HepG2 (cell line): Measurements from ENCODE around the gene TOX4. TPM values are rescaled to one million over a fixed set of nuclear protein-coding genes. Genes with fewer than 3 reads are reported as not detected.

ENCODE experiments used
- CREM ChIP-seq, 2 experiments: sonication (generic) in 1 of 2; formaldehyde crosslinking in 1 of 2; IDR thresholded peaks; 2 replicates each; pipeline versions ENCODE4 v1.4.0 to v1.6.1; 2016 to 2020; ENCODE audit warnings: antibody characterized with exemption in 1 of 2, mild to moderate bottlenecking in 1 of 2, missing genetic modification reagents in 1 of 2
- HDAC1 ChIP-seq: sonication (generic); formaldehyde crosslinking; IDR thresholded peaks from 2 replicates; pipeline ENCODE4 v1.5.1; 2020; ENCODE audit warnings: mild to moderate bottlenecking, missing genetic modification reagents
- HNF4A ChIP-seq: sonication (generic); formaldehyde crosslinking; IDR thresholded peaks from 2 replicates; pipeline ENCODE4 v1.4.0; 2020; ENCODE audit warnings: missing genetic modification reagents
- HNRNPLL ChIP-seq: fragments of 200-400 bp; formaldehyde crosslinking; IDR thresholded peaks from 2 replicates; pipeline ENCODE4 v1.6.1; 2017; ENCODE audit warnings: mild to moderate bottlenecking, low read depth, low read length; ENCODE audit not compliant: poor library complexity, severe bottlenecking
- MTA3 ChIP-seq: sonication (generic); formaldehyde crosslinking; IDR thresholded peaks from 2 replicates; pipeline ENCODE4 v1.4.0; 2020; ENCODE audit warnings: missing genetic modification reagents
- NCOA2 ChIP-seq: sonication (generic); formaldehyde crosslinking; IDR thresholded peaks from 2 replicates; pipeline ENCODE4 v1.8.0; 2022; ENCODE audit warnings: inconsistent platforms
- NONO ChIP-seq, 2 experiments: fragments of 450-650 bp in 1 of 2; sonication (generic) in 1 of 2; formaldehyde crosslinking in 1 of 2; IDR thresholded peaks in 1 of 2; conservative IDR thresholded peaks in 1 of 2; 2 replicates each; pipeline versions ENCODE4 v1.6.1 to v1.8.0; 2017 to 2022; ENCODE audit warnings: mild to moderate bottlenecking in 1 of 2, missing genetic modification reagents in 1 of 2, moderate library complexity in 1 of 2
- PHF5A ChIP-seq: IDR thresholded peaks from one replicate; pipeline ENCODE4 v1.6.1; 2018; ENCODE audit warnings: low read depth, missing genetic modification reagents; ENCODE audit not compliant: unreplicated experiment
- POLR2G ChIP-seq: fragments of 200-400 bp; formaldehyde crosslinking; IDR thresholded peaks from 2 replicates; pipeline ENCODE4 v1.6.1; 2018; ENCODE audit warnings: mild to moderate bottlenecking, low read depth, low read length, moderate library complexity
- SIX1 ChIP-seq: sonication (generic); formaldehyde crosslinking; IDR thresholded peaks from 2 replicates; pipeline ENCODE4 v1.4.0; 2020; ENCODE audit warnings: missing genetic modification reagents, borderline replicate concordance
- SMYD3 ChIP-seq: sonication (generic); formaldehyde crosslinking; IDR thresholded peaks from 2 replicates; pipeline ENCODE4 v1.8.1; 2023; ENCODE audit warnings: mild to moderate bottlenecking, missing genetic modification reagents
- WIZ ChIP-seq: sonication (generic); formaldehyde crosslinking; IDR thresholded peaks from 2 replicates; pipeline ENCODE4 v1.5.1; 2020; ENCODE audit warnings: mild to moderate bottlenecking, missing genetic modification reagents
- YEATS4 ChIP-seq: sonication (generic); formaldehyde crosslinking; IDR thresholded peaks from 2 replicates; pipeline ENCODE4 v1.4.0; 2020; ENCODE audit warnings: missing genetic modification reagents, borderline replicate concordance
- ZNF232 ChIP-seq: sonication (generic); formaldehyde crosslinking; IDR thresholded peaks from 2 replicates; pipeline ENCODE4 v1.4.0; 2020; ENCODE audit warnings: missing genetic modification reagents, borderline replicate concordance
- ZNF274 ChIP-seq: sonication (generic); formaldehyde crosslinking; IDR thresholded peaks from 2 replicates; pipeline ENCODE4 v1.5.1; 2020; ENCODE audit warnings: mild to moderate bottlenecking, missing genetic modification reagents
- ZNF331 ChIP-seq: sonication (generic); formaldehyde crosslinking; IDR thresholded peaks from 2 replicates; pipeline ENCODE4 v1.4.0; 2020; ENCODE audit warnings: missing genetic modification reagents
- polyA plus RNA-seq, 8 experiments: library from polyadenylated mRNA; depleted of rRNA in 3 of 8; stranded (reverse) in 7 of 8; unstranded in 1 of 8; fragments of >200 nt; fragmentation: Illumina TruSeq in 4 of 8; extraction: Trizol in 4 of 8; gene quantifications; 2 replicates each; pipeline versions ENCODE4 v1.2.1 to v1.2.3, GENCODE V29; 2011 to 2016; ENCODE audit warnings: low read depth in 4 of 8, missing spikeins in 1 of 8, mixed read lengths in 1 of 8; ENCODE audit not compliant: insufficient read depth in 1 of 8
- total RNA-seq, 5 experiments: library from RNA; depleted of rRNA; stranded (reverse); fragments of >200 nt; fragmentation: Illumina TruSeq; extraction: Trizol; gene quantifications; 2 replicates each; pipeline ENCODE4 v1.2.3, GENCODE V29; 2016; ENCODE audit warnings: low read depth in 1 of 5
- TF ChIP-seq, protein P1 (sequence below): sonication (generic); formaldehyde crosslinking; IDR thresholded peaks from 2 replicates; pipeline ENCODE4 v1.8.0; 2022; ENCODE audit warnings: mild to moderate bottlenecking, missing genetic modification reagents, moderate library complexity
- TF ChIP-seq, protein P2 (sequence below): sonication (generic); formaldehyde crosslinking; IDR thresholded peaks from 2 replicates; pipeline ENCODE4 v1.8.1; 2023; ENCODE audit warnings: mild to moderate bottlenecking, moderate library complexity, missing genetic modification reagents
- TF ChIP-seq, protein P3 (sequence below): sonication (generic); formaldehyde crosslinking; IDR thresholded peaks from 2 replicates; pipeline ENCODE4 v1.9.0; 2022; ENCODE audit warnings: missing genetic modification reagents, mild to moderate bottlenecking, borderline replicate concordance
- TF ChIP-seq, protein P4 (sequence below): IDR thresholded peaks from 2 replicates; pipeline ENCODE4 v1.6.1; 2012; ENCODE audit warnings: low read depth, low read length, improper control_type of control experiment
- TF ChIP-seq, protein P5 (sequence below): IDR thresholded peaks from 2 replicates; pipeline ENCODE4 v1.6.1; 2018; ENCODE audit warnings: missing genetic modification reagents

The TOX4 gene
- total and polyA plus RNA-seq, 2 of the 13 experiments (the other 11 are each of a cell fraction or from before 2014, with no cell fraction given) = 71.8 to 163 TPM

DNA sequence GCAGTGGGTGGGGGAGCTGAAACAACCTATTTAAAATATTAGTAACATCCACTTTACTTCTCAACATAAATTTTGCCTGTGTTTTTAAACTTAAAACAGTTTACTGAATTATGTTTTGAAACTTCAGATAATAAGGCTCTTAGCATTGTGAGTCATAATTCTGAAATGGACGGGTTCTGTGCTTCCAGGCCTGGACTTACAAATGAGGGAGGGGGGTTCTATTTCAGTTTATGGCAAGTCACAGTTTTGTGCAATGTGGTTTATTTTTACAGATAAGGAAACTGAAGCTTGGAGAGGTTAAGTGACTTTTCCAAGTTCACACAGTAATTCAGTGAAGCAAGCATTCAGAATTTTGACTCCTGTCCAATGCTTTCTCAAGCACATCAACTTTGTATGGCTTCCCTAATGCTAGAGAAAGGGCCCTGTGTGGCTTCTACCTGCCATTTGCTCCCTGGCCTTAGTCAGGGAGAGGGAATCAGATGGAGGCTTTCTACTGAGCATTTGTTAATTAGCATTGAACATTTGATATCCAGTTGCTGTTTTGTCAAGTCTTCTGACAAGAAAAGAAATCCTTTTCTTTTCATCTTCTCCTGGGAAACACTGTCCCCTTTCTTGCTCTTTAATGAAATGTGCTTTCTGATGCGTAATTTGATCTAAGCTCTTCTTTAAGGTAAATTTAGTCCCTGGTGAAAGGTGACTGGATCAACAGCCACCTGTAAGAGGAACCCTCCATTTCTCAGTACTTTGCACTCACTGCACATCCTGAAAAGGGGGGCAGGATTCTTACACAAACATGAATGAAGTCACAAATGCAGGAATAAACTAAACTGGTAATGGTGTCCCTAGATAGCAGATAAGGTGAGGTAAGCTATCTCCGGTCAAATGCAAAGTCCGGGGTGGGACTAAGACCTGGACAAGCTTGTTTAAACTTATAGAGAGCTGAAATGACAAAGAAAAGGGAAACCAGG is 51.7 kb downstream of the TOX4 start (continued):
- TF ChIP-seq, protein P1, sequence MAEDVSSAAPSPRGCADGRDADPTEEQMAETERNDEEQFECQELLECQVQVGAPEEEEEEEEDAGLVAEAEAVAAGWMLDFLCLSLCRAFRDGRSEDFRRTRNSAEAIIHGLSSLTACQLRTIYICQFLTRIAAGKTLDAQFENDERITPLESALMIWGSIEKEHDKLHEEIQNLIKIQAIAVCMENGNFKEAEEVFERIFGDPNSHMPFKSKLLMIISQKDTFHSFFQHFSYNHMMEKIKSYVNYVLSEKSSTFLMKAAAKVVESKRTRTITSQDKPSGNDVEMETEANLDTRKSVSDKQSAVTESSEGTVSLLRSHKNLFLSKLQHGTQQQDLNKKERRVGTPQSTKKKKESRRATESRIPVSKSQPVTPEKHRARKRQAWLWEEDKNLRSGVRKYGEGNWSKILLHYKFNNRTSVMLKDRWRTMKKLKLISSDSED (CRISPR knock-in tag) = no peak
- peak; percentile 62; the same call in 1 of the 2 replicates for TF ChIP-seq YEATS4 (CRISPR knock-in tag)
- TF ChIP-seq WIZ (CRISPR knock-in tag) = peak; percentile 76; the same call in 1 of the 2 replicates
- no peak for TF ChIP-seq HNRNPLL
- TF ChIP-seq MTA3 (CRISPR knock-in tag) = no peak
- peak; percentile 77 for TF ChIP-seq CREM (IDR thresholded peaks at IDR 0.05)
- TF ChIP-seq CREM (CRISPR knock-in tag; IDR thresholded peaks at IDR 0.05) = no peak
- TF ChIP-seq HDAC1 (CRISPR knock-in tag) = peak; percentile 48; the same call in 1 of the 2 replicates
- TF ChIP-seq, protein P2, sequence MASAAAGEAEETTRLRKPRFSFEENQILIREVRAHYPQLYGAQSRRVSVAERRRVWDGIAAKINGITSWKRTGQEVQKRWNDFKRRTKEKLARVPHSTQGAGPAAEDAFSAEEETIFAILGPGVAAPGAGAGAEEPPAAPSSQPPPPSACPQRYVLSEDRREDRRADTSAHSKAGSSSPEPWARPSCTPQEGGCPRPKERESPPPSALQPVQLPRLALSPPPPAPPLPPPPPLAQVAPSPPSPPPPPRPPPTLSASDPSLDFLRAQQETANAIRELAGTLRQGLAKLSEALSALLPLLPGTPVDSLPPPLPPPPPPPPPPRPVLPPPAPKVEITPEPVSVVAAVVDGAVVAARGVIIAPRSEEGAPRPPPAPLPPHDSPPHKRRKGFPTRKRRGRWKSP (CRISPR knock-in tag) = peak; percentile 29; the same call in 1 of the 2 replicates
- peak; percentile 59; the same call in 1 of the 2 replicates for TF ChIP-seq POLR2G
- TF ChIP-seq, protein P3, sequence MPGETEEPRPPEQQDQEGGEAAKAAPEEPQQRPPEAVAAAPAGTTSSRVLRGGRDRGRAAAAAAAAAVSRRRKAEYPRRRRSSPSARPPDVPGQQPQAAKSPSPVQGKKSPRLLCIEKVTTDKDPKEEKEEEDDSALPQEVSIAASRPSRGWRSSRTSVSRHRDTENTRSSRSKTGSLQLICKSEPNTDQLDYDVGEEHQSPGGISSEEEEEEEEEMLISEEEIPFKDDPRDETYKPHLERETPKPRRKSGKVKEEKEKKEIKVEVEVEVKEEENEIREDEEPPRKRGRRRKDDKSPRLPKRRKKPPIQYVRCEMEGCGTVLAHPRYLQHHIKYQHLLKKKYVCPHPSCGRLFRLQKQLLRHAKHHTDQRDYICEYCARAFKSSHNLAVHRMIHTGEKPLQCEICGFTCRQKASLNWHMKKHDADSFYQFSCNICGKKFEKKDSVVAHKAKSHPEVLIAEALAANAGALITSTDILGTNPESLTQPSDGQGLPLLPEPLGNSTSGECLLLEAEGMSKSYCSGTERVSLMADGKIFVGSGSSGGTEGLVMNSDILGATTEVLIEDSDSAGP = no peak
- peak; percentile 91 for TF ChIP-seq SIX1 (CRISPR knock-in tag)
- TF ChIP-seq NONO (IDR thresholded peaks at IDR 0.05) = no peak
- 0 out of 2 replicates have a peak, but pooled peaks have one; percentile 80 for TF ChIP-seq NONO (CRISPR knock-in tag; conservative IDR thresholded peaks at IDR 0.05)
- TF ChIP-seq, protein P4, sequence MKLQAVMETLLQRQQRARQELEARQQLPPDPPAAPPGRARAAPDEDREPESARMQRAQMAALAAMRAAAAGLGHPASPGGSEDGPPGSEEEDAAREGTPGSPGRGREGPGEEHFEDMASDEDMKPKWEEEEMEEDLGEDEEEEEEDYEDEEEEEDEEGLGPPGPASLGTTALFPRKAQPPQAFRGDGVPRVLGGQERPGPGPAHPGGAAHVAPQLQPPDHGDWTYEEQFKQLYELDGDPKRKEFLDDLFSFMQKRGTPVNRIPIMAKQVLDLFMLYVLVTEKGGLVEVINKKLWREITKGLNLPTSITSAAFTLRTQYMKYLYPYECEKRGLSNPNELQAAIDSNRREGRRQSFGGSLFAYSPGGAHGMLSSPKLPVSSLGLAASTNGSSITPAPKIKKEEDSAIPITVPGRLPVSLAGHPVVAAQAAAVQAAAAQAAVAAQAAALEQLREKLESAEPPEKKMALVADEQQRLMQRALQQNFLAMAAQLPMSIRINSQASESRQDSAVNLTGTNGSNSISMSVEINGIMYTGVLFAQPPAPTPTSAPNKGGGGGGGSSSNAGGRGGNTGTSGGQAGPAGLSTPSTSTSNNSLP = peak; percentile 77
- TF ChIP-seq PHF5A (CRISPR knock-in tag) = peak; percentile 95
- peak; percentile 94 for TF ChIP-seq HNF4A (CRISPR knock-in tag)
- TF ChIP-seq SMYD3 (CRISPR knock-in tag) = peak; percentile 51; the same call in 1 of the 2 replicates
- peak; percentile 96; the same call in 1 of the 2 replicates for TF ChIP-seq ZNF232 (CRISPR knock-in tag)
- TF ChIP-seq ZNF274 (CRISPR knock-in tag) = no peak
- peak; percentile 71; the same call in 1 of the 2 replicates for TF ChIP-seq NCOA2
- TF ChIP-seq, protein P5, sequence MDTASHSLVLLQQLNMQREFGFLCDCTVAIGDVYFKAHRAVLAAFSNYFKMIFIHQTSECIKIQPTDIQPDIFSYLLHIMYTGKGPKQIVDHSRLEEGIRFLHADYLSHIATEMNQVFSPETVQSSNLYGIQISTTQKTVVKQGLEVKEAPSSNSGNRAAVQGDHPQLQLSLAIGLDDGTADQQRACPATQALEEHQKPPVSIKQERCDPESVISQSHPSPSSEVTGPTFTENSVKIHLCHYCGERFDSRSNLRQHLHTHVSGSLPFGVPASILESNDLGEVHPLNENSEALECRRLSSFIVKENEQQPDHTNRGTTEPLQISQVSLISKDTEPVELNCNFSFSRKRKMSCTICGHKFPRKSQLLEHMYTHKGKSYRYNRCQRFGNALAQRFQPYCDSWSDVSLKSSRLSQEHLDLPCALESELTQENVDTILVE = no peak
- peak; percentile 77 for TF ChIP-seq ZNF331 (CRISPR knock-in tag)
